NCI-H2227 (cell line): ENCODE results near the gene CBLN1.
"Not testable (repeated sequence)": the region's sequence is repeated elsewhere in the genome, so short reads cannot be mapped to it uniquely, and the experiment has no call there.

Source experiments
- DNase-seq: peaks from one replicate; lab custom pipeline; 2025; ENCODE audit not compliant: unreplicated experiment; lab: John Stamatoyannopoulos, UW

Gene CBLN1

DNA sequence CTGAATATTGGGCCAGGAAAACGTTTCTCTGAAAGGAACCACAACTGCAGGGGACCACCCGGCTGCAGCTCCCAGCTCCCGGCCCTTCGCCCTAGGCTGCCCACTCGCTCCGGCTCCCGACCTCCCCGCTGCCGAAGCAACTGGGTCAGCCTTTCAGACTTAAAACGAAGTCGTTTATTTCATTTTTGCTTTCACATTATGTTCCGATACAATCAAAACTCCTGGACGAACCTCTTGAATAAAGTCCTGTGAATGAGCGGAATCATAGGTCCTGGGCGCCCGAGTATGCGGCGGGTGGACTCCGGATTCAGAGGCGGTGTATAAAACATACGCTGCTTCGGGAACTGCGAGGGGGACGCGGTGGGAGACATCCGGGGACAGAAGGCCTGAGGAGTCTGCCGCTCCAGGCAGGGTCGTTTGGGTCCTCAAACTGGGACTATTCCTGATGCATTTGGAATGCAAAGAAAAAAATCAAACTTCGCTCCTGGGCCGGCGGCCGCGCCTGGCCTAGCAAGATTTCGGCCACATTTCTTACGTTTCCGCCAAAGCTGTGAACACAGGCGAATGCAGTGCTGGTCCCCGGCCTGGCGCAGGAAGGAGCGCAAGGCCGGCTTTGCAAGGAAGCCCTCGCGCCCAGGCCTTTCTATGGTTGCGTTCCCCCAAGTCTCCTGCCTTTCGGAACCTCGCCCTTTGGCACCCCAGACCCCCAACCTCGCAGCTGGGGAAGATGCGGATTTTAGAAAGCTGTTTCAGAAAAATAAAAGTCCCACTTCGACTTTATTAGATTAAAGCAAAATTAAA, 3.7 kb downstream of the CBLN1 start:
- no peak for DNase-seq

DNA sequence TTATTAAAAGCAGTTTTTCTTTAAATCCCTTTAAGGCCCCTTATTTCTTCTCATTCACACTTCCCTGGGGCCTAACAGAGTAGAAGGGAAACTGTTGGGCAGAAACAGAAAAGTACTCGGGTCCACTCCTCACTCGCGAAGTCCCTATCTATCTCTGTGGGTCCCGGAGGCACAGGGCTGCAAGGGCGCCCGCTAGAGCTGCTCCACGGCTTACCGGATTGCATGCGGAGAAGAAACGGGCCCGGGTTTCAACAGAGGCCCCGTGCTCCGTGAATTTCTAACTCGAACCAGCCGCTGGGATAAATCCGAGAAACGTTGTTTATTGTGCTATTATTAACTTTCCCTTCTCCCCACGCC, 4.3 kb downstream of the CBLN1 start:
- DNase-seq, result no peak

DNA sequence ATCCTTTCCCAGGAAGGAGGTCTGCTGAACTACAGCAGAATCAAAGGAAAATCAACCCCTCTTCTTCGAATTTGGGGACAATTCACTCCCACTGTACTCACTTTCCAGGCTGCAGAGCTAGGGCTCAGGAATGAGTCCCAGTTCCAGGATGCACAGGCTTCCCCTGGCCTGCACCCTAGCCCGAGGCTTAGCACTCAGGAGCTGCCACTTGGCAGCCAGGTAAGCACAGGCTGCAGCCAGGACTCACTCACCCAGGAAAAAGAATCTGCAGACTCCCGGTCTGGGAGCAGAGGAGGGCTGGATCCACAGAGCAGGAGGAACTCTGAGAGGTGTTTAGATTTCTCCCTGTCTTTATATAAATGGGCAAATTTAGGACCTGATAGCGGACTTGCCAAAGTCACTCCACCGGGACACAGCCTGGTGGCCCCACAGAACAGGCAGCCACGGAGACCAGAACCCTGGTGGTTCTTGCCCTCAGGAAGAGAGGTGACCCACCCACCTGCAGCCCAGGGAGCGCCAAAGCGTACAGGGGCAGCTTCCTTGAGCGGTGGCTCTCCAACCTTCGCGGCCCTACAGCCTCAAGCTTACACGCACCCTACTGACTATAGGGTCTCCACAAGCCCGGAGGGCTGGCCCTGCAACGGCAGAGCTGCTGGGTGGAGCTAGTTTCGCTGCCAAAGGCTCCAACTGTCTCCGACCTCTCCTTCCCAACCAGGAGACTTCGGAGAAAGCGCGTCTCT, 4.8 kb downstream of the CBLN1 start:
- no peak for DNase-seq

DNA sequence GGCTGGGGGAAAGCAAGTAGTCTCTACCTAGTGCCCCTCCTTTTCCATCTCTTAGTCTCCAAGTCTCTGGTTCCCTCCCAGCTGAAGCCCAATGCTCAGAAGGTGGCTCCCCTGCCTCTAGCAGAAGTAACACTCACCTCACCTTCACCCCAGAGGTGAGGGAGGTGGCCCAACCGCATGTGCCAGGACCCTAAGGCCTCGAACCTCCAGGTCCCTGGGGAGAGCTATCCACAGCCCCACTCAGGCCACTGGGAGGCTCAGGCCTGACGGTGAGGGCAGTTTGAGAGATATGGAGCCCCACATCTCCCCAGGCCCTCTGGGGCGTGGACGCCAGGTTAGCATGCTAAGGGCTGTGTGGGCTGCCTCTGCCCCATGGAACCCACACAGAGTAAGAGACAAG, 5.8 kb downstream of the CBLN1 start:
- DNase-seq, result no peak

DNA sequence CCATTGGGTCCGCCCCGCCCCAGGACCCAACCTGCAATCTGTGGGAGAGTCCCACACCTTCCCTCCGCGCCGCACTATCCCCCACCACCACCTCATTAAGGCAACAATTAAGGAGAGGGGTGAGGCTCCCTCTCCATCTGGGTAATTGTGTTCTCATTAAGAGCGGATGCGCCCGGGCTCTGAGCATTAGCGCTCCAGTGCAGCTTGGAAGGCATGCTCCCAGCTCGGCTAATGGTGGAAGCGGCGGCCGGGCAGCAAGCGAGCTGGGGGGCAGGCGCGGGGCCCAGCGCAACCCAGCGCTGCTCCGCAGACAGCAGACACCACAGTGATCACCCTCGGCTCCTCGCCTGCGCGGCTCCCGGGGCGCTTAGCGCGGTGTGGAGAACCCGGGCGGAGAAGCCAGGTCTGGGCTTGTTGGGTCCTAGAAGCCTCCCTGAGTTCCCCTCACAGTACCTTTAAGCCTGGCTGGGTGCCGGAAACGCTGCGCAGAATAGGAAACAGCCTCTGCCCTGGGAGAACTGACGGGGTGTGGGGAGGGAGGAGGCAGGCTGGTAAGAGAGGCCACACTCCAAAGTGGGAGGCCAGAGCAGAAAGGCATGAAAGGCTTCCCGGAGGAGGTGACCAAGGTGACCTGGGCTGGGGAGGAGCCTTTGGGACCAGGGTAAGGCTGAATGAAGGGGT, 6.4 kb downstream of the CBLN1 start:
- no peak for DNase-seq

DNA sequence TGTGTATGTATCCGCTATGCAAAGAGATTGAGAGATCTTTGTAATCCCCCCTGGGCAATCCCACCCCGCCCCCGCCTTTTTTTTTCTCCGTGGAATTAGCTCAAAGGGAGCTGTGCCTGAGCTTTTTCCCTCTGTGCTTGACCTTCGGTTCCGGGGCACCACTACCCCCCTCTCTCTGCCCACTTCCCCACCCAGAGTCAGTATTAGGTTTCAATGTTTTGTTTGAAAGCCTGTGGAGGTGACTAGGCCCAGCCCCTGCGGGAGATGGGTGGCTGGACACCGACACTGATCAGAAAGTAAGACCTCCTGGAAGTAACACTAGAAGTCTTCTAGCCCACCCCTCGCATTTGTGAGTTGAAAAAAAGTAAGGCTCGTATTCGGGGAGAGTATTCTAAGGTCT, 7.0 kb downstream of the CBLN1 start:
- no peak for DNase-seq

DNA sequence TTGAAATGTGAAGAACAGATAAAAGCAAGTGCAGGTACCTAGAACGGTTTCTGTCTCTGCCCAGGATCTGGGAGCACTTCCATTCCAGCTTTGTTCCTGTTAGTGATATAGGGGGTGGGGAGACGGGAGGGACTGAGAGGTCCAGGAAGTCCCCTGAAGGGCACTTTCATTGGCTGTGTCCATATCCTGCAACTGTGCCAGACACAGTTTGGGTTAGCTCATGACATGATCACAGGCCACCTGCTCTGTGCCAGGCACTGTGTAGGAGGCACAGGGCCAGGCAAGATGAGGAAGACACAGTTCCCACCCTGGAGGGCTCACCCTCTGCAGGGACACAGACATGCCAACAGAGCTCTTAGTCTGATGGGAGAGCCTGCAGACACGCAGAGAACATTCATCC, 7.9 kb downstream of the CBLN1 start:
- no peak for DNase-seq

DNA sequence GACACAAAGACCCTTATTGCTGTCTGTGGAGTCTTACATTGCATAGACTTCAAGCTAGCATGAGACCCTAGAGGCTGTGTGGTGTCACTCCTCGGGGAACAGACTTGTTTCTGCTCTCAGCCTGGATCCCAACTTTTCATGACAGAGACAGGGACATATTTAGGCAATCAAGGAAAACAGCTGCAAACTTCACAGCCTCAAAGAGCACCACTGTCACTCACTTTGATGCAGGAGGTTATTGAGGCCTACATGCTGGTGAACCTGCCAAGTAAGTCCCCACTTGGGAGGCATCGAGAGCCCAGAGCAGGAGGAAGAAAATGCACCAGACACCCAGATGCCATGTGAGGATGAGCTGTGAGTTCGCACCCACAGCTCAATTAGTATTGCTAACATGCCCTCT, 10.3 kb downstream of the CBLN1 start:
- DNase-seq, result no peak

DNA sequence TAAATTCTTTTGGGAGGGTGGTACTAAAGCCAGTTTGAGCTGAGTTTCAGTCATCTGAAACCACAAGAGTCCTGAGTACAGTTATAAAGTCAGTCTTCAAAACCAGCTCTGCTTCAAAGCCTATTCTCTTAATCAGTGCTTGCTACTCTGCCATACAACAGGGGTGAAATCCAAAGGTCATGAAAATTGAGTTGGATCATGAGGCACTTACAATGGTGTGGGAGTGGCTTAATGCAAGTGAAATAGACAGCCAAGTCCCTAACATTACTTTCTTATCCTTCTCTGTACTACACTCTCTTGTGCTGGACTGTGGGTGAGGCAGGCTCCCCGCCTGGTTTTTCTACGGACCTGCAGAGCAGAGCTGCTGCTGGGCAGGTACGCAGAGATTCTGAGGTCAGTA, 12.4 kb downstream of the CBLN1 start:
- peak; percentile 24 for DNase-seq

DNA sequence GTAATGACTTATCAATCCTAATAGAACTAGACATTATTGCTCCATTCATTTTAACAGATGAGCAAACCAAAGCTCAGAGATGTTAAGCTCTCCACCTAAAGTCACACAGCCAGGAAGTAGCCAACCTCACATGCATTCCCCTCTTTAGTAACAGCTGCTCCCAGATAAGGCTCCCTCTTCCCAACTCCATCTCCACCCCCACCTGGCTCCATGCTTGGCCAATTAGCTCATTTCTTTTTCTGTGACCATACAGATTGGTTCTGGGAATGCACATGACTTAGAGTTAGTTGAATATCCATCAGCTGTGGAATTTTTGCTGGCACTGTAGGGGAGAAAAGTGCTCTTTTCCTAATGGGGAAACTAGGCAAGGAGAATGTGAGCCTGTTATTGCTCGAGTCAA, 13.0 kb downstream of the CBLN1 start:
- DNase-seq, result no peak

DNA sequence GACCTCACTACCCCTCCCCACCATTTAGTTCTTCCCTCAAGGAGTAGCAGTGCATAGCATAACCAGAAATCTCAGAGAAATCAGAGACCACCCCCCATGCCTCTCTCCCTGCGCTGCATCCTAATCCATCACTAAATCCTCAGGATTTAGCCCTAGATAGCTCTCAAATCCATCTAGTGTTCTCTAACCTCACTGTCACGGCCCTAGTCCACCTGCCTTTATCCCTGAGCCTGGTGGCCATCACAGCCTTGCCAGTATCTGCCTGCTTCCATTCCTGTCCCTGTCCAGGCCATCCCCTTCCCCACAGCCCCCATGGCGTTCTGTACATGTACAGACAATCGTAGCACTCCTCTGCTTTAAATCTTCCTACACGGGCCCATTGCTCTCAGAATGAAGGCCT, 19.1 kb downstream of the CBLN1 start:
- DNase-seq, result no peak

DNA sequence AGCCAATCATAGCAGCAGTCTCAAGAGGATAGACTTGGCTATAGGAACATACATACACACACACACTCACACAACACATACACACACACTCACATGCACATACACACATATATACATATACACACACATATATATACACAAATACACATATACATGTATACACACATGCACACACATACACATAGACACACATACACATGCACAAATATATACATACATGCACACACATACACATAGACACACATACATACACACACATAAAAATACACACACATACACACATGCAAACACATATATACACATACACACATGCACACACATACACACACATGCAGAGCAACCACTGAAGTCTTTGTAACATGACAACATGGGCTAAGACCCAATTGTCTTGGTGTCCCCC, 19.7 kb downstream of the CBLN1 start:
- no peak for DNase-seq

DNA sequence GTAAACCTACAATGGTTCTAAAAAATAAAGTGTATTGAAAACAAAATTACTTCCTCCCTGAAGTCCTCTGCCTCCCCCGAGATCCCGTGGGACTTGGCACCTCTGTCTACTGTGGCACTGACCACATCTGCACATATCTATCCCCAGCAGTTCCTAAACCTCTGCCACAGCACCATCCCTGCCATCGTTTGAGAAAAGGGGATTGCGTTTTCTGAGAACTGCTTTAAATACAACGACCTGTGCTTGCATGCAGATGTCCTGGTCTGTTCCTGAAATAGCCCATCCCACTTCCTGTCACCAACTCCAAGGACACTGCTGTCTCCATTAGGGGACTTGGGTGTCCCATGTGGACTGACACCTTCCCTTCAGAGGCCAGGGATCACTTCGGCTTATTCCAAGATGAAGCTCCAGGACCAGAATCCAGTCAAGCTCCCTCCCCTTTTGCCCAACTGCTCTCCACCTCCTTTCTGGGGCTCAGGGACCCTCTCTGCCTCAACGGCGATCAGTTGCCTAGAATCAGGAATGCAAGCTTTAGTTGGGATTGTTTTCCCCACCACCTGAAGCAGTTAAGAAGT, 20.6 kb downstream of the CBLN1 start:
- DNase-seq, result no peak

DNA sequence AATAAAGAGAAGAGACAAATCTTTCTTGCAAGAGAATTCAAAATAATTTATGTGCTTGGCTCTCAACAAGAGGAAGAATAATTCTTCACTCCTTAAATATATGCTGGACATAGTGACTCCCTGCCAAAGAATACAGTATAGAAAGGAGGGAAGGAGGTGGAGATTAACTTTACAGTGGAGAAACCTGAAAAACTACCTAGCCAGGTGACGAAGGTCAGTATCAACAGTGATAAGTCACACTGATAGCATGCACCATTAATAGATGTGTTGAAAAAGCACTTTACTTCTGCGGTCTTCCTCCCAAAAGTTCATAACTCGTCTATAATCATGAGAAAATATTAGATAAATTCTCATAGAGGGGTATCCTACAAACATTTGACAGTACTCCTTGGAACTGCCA, 21.4 kb downstream of the CBLN1 start:
- no peak for DNase-seq

DNA sequence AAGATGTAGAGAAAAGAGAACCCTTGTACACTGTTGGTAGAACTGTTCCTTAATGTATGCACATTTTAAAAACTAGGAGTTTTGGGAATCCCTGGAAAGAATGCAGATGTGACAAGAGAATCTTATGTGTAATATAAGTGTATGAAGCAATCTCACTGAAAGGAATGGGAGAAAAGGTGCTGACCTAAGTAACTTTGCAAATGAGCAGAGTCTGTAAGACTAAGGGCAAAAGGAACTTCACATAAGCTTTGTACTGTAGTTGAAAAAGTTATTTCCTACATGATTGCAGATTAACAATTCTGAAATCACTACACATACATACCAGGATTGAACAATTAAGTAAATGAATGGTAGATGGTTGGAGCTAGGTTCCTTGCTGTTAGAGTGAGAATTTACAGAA, 22.3 kb downstream of the CBLN1 start:
- no peak for DNase-seq

DNA sequence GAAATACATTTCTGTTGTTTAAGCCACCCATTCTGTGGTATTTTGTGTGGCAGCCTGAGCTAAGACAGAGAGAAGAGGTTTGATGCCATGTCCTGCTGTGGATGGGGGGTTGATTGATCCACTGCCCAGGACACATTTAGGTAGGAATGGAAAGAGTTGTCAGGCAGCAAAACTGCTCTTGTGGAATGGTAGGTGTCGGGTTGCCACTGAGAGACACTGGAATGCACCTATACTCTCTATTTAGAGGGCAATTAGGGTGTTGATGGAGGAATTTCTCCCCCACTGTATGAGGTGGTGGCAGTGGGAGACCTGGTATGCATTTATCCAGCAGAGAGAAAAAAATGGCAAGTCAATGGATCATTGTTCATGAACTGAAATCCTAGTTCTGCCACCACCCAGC, 30.9 kb downstream of the CBLN1 start:
- DNase-seq, result no peak

DNA sequence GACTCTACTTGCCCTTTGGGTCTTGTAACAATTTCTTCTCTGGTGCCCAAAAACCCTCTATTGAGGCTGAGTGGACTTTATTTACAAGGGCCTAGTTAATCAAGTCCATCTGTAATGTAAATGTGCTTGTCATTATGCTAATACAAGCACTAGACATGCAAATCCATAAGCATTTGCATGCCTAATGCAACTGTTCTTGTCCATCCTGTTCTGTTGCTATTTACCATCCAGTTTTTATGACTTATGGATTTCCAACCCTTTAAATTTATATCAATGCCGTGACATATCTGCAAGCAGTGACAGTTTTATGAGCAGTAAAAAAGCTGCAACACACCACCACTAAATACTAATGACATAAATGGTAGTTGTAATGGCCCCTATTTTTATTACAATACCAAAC, 33.4 kb downstream of the CBLN1 start:
- no peak for DNase-seq

DNA sequence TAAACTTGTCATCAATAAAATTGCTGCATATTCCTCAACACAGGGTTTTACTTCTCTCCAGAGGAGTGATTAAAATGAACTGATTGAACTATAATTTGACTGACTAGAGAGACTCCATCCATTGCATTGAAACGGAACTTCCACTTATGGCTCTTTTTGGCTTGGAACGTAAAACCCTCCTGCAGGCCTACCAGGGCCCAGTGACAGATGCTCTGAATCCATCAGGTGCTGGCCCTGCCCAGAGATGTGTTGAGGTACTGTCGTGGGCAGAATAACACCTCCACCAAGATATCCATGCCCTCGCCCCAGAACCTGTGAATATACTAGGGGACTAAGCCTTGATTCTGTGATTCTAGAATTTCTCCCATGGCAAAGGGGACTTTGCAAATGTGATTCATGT, 45.4 kb downstream of the CBLN1 start:
- DNase-seq, result no peak

DNA sequence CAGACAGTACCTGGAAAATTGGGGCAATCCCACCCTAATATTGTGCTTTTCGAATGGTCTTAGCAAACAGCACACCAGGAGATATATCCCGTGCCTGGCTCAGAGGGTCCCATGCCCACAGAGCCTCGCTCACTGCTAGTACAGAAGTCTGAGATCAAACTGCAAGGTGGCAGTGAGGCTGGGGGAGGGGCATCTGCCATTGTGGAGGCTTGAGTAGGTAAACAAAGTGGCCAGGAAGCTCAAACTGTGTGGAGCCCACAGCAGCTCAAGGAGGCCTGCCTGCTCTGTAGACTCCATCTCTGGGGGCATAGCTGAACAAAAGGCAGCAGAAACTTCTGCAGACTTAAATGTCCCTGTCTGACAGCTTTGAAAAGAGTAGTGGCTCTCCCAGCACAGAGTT, 53.3 kb downstream of the CBLN1 start:
- not testable (repeated sequence) for DNase-seq
